SHP77 treated with DMSO at 0.1 percent for 48 hours (cell line): ENCODE measurements around the gene SLC6A16.
"Not testable (repeated sequence)": the region's sequence is repeated elsewhere in the genome, so short reads cannot be mapped to it uniquely, and the experiment has no call there.

ENCODE experiments used
- DNase-seq: peaks from one replicate; lab custom pipeline; 2025; lab: John Stamatoyannopoulos, UW

SLC6A16 gene

GRCh38 chr19:49344505-49345423 is 19.8 kb upstream of the SLC6A16 start:
- no peak for DNase-seq

DNA sequence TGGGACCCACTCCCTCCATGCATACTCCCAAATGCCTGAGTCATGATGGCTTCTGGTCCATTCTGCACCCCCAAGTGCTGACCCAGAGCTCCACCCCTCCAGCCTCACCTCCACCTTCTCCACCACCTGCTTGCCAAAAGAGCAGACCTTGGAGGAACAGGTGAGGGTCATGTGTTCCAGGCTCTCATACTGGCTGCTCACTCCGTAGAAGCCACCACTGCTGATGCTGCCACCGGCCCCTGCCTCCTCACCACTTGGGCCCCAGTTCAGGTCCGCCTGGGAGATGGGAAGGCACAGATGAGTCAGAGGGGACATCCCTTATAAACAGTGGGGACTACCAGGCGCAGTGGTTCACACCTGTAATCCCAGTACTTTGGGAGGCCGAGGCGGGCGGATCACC is 18.1 kb upstream of the SLC6A16 start:
- no peak for DNase-seq

DNA sequence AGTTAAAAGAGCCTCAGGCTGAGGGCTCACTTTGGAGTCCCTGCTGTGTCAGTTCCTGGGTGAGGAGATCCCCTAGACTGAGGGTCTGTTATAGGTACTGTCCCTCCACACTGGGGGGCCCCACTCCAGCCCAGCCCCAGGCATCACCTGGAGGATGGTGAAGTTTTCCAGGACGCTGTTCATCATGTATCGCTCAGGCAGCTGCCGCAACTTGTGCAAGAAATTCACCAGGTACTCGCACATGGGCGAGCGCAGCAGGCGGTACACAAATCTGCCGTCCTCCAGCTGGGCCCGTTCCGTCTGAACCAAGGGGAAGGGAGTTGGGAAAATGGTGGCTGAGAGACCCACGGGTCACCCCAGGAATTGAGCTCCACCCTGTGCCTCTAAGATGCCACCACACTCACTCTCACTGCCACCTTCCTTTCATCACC is 17.3 kb upstream of the SLC6A16 start:
- DNase-seq: no peak

DNA sequence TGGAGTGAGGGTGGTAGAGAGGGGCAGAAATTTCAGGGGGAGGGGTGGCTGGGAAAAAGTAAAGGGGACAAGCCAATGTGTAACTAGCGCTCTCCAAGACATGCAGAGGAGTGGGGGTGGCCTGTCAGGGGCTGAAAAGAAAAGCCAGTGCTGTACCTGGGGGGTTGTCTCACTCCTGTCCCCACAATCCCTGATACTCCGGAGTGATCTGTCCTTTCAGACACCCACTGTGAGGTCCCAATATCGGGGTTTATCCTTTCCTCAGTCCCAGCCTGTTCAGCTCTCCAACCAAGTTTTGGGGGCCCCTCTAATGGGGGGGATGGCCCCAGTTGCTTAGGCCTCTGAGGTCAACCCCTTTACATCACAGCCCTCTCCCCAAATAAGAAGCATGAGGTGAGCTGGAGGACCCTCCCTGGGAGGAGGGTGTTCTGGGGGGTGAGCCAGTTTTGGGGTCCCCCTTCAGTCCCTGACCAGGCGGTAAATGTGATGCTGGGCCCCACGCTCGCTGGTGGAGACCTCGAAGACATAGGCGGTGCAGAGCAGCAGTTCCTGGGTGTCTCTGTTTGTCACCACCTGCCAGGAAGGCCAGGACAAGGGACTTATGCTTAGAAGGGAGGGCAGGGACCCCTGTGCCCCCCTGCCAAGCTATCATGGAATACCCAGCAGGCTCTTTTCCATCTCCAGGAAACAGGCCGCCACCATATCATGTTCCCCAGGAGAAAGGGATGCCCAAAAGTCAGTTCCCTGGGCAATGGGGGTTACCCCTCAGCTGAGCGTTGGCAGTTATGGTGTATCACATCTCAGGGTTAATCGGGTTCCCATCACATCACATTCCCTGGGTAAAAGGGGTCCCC is 16.1 kb upstream of the SLC6A16 start:
- DNase-seq: no peak

DNA sequence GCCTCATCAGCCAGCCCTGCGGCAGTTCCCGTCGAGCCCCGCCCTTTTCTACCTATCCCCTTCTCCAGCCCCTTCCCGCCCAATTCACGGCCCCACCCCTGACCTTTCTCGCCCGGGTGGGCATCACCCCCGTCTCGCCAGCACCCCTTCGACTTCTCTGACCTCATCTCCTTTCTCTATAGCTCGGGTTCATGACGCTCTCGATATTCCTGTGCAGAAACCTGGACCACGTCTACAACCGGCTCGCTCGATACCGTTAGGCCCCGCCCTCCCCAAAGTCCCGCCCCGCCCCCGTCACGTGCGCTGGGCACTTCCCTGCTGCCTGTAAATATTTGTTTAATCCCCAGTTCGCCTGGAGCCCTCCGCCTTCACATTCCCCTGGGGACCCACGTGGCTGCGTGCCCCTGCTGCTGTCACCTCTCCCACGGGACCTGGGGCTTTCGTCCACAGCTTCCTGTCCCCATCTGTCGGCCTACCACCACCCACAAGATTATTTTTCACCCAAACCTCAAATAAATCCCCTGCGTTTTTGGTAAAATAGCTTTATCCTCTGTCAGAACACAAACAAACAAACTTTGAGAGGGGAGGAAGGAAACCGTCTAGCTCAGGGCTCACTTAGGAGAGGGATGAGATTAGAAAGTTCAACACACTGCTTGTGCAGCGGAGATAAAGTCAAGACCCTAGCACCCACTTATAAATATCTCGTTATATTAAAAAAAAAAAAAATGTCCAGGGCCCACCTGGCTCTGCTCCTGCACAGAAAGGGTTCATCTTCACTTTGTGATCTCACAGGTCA is 15.3 kb upstream of the SLC6A16 start:
- no peak for DNase-seq

- no peak for DNase-seq
Observed at GRCh38 chr19:49339301-49340068, 14.5 kb upstream of the SLC6A16 start.

DNA sequence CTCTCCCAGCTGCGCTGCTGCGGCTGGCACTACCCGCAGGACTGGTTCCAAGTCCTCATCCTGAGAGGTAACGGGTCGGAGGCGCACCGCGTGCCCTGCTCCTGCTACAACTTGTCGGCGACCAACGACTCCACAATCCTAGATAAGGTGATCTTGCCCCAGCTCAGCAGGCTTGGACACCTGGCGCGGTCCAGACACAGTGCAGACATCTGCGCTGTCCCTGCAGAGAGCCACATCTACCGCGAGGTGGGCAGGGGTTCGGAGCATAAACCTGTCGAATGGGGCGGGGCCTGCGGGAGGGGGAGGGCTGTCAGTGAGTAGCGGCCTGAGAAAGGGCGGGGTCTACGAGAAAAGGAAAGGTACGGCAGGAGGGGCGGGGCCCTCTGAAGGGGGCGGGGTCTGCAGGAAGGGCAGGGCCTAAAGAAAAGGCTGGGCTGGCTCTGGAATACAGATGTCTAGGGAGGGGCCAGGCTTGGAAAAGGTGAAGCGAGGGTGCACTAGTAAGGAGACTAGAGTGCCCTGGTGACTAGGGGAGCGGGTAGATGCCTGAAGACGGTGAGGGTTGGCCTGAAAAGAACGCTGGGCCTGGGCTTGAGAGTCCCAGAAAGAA is 13.8 kb upstream of the SLC6A16 start:
- DNase-seq: no peak

DNA sequence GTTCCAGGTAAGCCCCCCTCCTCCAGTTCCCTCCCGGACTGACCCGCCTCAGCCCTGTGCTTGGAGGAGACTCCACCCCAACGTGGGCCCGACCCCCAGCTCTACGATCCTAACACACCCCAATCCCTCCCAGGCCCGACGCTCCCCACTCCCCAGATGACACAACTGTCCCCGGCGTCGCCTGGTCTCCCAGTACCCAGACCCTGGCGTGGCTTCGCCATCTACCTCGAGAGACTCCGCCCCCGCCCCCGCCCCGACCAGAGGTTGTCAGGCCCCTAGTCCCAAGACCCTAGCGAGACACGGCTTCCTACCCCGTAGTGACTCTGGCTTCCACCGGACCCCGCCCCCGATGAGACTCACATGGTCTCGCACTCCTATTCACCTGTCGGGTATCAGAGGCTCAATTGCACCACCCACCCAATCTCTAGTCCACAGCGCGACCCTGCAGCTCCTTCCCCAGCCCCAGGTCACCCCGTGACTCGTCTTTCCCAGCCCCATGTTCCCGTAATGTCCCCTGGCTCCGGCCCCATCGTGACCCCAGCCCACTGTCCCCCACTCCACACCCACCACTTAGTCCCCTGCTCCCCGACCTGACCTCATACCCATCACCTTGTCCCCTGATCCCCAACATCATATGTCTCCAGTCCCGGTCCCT is 13.2 kb upstream of the SLC6A16 start:
- DNase-seq: no peak

DNA sequence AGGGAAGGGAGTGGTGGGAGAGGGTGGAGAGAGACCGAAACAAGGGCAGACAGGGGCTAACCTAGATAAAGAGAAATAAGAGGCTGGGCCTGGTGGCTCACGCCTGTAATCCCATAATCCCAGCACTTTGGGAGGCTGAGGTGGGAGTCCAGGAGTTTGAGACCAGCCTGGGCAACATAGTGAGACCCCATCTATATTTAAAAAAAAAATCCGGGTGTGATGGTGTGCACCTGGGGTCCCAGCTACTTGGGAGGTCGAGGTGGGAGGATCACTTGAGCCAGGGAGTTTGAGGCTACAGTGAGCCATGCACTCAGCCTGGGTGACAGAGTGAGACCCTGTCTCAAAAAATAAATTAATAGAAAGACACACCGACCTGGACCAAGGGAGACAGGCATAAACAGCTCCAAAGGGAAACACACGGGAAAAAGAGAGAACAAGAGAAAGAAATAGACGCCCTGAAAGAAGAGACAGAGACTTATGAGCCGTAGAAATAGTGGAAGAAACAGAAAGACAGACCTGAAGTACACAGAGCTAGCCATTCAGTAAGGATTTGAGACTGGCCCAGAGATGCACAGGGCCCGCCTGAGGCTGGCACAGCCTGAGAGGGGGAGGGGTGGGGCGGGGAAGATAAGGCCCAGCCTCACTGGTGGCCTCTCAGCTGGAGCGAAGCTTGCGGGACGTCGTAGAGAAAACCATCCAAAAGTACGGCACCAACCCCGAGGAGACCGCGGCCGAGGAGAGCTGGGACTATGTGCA is 12.5 kb upstream of the SLC6A16 start:
- no peak for DNase-seq

- no peak for DNase-seq
Observed at GRCh38 chr19:49336482-49337266, 11.7 kb upstream of the SLC6A16 start.

DNA sequence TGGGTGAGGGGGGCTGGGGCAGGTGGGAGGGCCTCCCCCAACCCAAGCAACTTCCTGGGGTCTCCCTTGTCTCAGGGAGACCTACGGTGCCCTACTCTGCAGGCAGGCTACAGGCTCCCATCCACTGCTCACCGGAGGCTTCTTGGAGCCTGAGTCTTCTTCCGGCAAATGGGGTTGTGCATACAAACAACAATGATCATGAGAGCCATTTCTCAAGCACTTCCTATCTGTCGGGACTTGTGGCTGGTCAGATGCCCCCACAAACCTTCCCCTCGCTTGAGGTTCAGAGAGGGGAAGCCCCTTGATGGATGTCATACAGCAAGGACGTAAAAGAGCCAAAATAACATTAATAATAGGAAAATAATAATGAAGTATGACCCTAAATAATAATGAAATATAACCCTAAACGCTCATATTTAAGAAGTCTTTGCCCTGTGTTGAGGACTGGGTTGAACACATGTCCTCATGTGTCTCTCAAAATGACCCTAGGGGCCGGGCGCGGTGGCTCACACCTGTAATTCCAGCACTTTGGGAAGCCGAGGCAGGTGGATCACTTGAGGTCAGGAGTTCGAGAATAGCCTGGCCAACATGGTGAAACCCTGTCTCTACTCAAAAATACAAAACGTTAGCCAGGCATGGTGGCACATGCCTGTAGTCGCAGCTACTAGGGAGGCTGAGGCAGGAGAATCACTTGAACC is 10.9 kb upstream of the SLC6A16 start:
- no peak for DNase-seq

DNA sequence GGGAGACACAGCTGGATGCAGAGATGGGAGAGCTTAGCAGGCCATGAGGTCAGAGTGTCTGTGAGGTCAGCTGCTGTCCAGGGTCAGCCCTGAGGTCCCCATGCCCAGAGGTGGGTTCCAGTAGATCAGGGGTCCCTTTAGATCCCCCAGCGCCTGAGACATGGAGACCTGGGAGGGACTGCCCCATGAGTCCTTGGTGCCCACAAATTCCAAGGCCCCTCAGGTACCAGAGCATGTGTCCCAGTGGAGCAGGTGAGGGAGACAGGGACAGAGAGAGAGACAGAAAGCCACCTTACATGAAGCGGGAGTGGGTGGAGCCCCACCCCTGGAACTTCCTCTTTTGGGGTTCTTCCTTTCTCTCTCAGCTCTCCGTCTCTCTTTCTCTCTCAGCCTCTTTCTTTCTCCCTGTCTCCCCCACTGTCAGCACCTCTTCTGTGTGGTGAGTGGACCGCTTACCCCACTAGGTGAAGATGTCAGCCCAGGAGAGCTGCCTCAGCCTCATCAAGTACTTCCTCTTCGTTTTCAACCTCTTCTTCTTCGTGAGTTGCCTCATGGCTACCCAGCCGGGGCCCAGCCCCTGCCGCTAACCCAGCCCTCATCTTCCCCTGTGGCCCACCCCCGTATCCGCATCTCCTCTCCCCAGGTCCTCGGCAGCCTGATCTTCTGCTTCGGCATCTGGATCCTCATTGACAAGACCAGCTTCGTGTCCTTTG is 10.2 kb upstream of the SLC6A16 start, which contains the start of gene CD37:
Gene CD37 (plus strand): TSS at position 336 of the 713 bp plus-strand sequence. CDS start 135 bp downstream, at position 471.
- no peak for DNase-seq

DNA sequence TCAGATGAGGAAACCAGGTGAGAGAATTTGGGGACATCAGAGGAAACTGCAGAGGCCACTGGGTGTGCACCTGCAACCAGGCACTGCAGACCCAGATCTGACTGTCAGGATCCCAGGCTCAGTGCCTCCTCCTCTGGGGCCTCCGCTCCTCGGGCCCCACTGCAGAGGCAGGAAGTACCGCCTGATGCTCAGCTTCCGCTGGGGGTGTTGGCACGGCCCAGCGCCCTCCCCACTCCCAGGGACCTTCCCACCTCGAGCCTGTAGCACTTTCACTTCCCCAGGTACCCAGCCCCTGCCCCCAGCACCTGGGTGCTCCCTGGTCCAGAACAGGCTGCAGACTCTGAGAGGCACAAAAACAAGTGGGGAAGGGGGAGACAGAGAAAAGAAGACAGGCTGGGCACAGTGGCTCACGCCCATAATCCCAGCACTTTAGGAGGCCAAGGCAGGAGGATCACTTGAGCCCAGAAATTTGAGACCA is 8.9 kb upstream of the SLC6A16 start:
- no peak for DNase-seq

DNA sequence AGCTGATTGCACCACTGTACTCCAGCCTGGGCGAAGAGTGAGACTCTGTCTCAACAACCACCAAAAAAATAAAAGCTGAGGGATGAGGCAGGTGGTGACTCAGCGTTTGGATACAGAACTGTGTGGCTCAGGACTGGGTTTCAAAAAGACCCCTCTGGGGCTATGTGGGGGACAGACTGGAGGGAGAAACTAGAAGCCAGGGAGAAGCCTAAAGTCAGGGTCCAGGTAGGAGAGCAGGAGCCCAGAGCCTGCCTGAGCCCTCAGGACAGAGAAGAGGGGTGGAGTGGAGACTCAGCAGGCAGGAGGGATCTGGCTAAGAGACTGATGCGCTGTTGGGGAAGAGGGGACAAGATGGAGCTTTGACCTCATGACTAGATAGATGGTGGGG is 8.4 kb upstream of the SLC6A16 start:
- DNase-seq: no peak

DNA sequence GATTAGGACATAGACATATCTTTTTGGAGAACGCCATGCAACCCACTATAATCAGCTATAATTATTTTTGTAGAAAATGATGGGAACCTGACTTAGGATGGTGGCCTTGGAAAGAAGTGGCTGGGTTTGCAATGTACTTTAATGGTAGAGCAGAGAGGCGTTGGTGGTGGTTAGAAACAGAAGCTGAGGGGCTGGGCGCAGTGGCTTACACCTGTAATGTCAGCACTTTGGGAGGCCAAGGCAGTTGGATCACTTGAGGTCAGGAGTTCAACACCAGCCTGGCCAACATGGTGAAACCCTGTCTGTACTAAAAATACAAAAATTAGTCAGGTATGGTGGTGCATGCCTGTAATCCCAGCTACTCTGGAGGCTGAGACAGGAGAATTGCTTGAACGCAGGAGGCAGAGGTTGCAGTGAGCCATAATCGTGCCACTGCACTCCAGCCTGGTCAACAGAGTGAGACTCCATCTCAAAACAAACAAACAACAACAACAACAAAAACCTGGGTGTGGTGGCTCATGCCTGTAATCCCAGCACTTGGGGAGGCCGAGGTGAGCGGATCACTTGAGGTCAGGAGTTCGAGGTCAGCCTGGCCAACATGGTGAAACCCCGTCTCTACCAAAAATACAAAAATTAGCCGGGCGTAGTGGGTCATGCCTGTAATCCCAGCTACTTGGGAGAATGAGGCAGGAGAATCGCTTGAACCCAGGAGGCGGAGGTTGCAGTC is 7.9 kb upstream of the SLC6A16 start:
- not testable (repeated sequence) for DNase-seq

DNA sequence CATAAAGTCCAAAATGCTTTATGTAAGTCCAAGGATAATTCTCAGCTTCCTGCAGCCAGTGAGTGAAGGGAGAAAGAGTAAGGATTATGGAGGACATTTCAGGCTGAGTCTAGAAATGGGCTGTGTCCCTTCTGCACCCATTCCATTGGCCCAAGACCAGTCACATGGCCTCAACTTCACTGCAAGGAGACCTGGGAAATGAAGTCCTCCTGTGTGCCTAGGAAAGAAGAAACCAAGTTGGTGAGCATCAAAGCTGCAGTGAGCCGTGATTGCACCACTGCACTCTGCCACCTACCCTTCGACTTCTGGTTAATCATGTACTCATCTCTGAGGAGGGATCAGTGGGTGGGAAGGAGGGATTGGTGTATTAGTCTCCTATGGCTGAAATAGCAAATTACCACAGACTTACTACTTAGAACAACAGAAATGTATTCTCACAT is 6.6 kb upstream of the SLC6A16 start:
- DNase-seq: no peak
